A673 (cell line): ENCODE measurements around the gene VANGL2. TPM values are rescaled to one million over a fixed set of nuclear protein-coding genes. Genes with fewer than 3 reads are reported as not detected.

Source experiments
- BruUV-seq: library from RNA; stranded (reverse); fragments of 400-500 nt; replicated peaks from 2 replicates; lab custom pipeline; 2021; lab: Mats Ljungman, UMichigan
- CTCF ChIA-PET: fragments of 300-600 bp; sonication (Branson Sonifier 250); formaldehyde crosslinking; loops from one replicate; lab custom pipeline; 2022; ENCODE audit warnings: antibody characterized with exemption; lab: Charles Lee
- POLR2A ChIA-PET: fragments of 300-600 bp; sonication (Branson Sonifier 250); formaldehyde crosslinking; loops from one replicate; lab custom pipeline; 2022; ENCODE audit warnings: antibody characterized with exemption; ENCODE audit not compliant: low non-redundant PET; lab: Charles Lee
- DNase-seq: peaks from one replicate; pipeline ENCODE4 v3.0.0-alpha.2; 2015; ENCODE audit warnings: low spot score
- H3K27ac ChIP-seq: fragments of 200-600 bp; sonication (generic); 2 replicates; pipeline ENCODE4 v1.5.1; 2016; ENCODE audit warnings: mixed run types, low read depth, mild to moderate bottlenecking, mixed read lengths, antibody characterized with exemption, low read length; ENCODE audit not compliant: poor library complexity, severe bottlenecking
- H3K27me3 ChIP-seq: fragments of 200-600 bp; sonication (generic); replicated peaks from 2 replicates; pipeline ENCODE4 v1.6.1; 2017; ENCODE audit warnings: mixed run types, low read depth, mild to moderate bottlenecking, mixed read lengths, antibody characterized with exemption, low read length; ENCODE audit not compliant: insufficient read depth, poor library complexity
- H3K36me3 ChIP-seq: fragments of 200-600 bp; sonication (generic); 2 replicates; pipeline ENCODE4 v1.6.1; 2016; ENCODE audit warnings: mixed run types, mild to moderate bottlenecking, mixed read lengths, antibody characterized with exemption, low read length; ENCODE audit not compliant: insufficient read depth, poor library complexity, severe bottlenecking
- H3K4me1 ChIP-seq: fragments of 200-600 bp; sonication (generic); 2 replicates; pipeline ENCODE4 v1.6.1; 2017; ENCODE audit warnings: mixed run types, mild to moderate bottlenecking, mixed read lengths, antibody characterized with exemption, low read length; ENCODE audit not compliant: insufficient read depth, poor library complexity, severe bottlenecking
- H3K4me3 ChIP-seq: fragments of 200-600 bp; sonication (generic); 2 replicates; pipeline ENCODE4 v1.5.1; 2016; ENCODE audit warnings: low read depth, mixed run types, mild to moderate bottlenecking, mixed read lengths, low read length; ENCODE audit not compliant: poor library complexity, severe bottlenecking
- H3K9me3 ChIP-seq: fragments of 200-600 bp; sonication (generic); 2 replicates; pipeline ENCODE4 v1.6.1; 2016; ENCODE audit warnings: mixed run types, low read depth, mild to moderate bottlenecking, mixed read lengths, antibody characterized with exemption, low read length; ENCODE audit not compliant: poor library complexity, severe bottlenecking
- CTCF ChIP-seq: fragments of 300-800, 200-600 bp; sonication (generic); conservative IDR thresholded peaks from 2 replicates; pipeline ENCODE4 v1.5.1; 2017; ENCODE audit warnings: low read depth, mild to moderate bottlenecking, antibody characterized with exemption, low read length, moderate library complexity, mixed read lengths
- EZH2 ChIP-seq: fragments of 200-600 bp; sonication (generic); IDR thresholded peaks from 2 replicates; pipeline ENCODE4 v1.6.1; 2017; ENCODE audit warnings: borderline replicate concordance, low read depth, mild to moderate bottlenecking, mixed read lengths, antibody characterized with exemption, low read length; ENCODE audit not compliant: poor library complexity, severe bottlenecking
- intact Hi-C: fragments of 100-400 bp; cut with micrococcal nuclease; formaldehyde crosslinking; loops from one replicate; pipeline ENCODE4 v1.10.0; 2022; ENCODE audit not compliant: unreplicated experiment
- total RNA-seq: library from RNA; stranded (reverse); gene quantifications from 2 replicates; pipeline ENCODE4 v1.2.3, GENCODE V29; 2021

Gene VANGL2
- total RNA-seq, 1 experiment from 2014 or later: 20.9 TPM

GRCh38 chr1:160437432-160438316, 37.3 kb downstream of the VANGL2 start:
- H3K4me1 ChIP-seq: no peaks in the 10 kb centered on the region
- intact Hi-C loops: no loop called here
- H3K36me3 ChIP-seq: no peaks in the 10 kb centered on the region
- H3K9me3 ChIP-seq: no peaks in the 10 kb centered on the region
- H3K4me3 ChIP-seq: no peak overlapping the region
- H3K27ac ChIP-seq: no peak overlapping the region
- CTCF ChIA-PET: no interaction called here
- H3K27me3 ChIP-seq: peaks cover 9% of the 10 kb centered on the region
- TF ChIP-seq EZH2 (no peak), CTCF (no peak)
- POLR2A ChIA-PET: interaction anchor here (0.7 kb wide), 1 partner anchor 542 kb away, joined by 3 read pairs; no protein-coding TSS in a partner anchor
- no peak for DNase-seq
- no TSS peak for BruUV-seq

- H3K36me3 ChIP-seq: no peaks in the 10 kb centered on the region
- H3K27ac ChIP-seq: no peak overlapping the region
- TF ChIP-seq CTCF: no peak
- no peak for TF ChIP-seq EZH2
- peaks cover 9% of the 10 kb centered on the region for H3K27me3 ChIP-seq
- intact Hi-C loops: no loop called here
- no peaks in the 10 kb centered on the region for H3K4me1 ChIP-seq
- CTCF ChIA-PET: no interaction called here
- H3K9me3 ChIP-seq: no peaks in the 10 kb centered on the region
- no TSS peak for BruUV-seq
- POLR2A ChIA-PET: no interaction called here
- no peak overlapping the region for H3K4me3 ChIP-seq
- no peak for DNase-seq
Measured at GRCh38 chr1:160438317-160438918, 38.1 kb downstream of the VANGL2 start.

- H3K36me3 ChIP-seq: no peaks in the 10 kb centered on the region
- intact Hi-C loops: no loop called here
- H3K4me3 ChIP-seq: no peak overlapping the region
- H3K9me3 ChIP-seq: no peaks in the 10 kb centered on the region
- ChIA-PET CTCF (no interaction called here), POLR2A (no interaction called here)
- H3K27ac ChIP-seq: no peak overlapping the region
- H3K27me3 ChIP-seq: peaks cover 9% of the 10 kb centered on the region
- H3K4me1 ChIP-seq: no peaks in the 10 kb centered on the region
- no peak for DNase-seq
- BruUV-seq: no TSS peak
- no peak for TF ChIP-seq EZH2
- TF ChIP-seq CTCF: no peak
Measured at GRCh38 chr1:160438935-160439334, 38.6 kb downstream of the VANGL2 start.
